ENCODE results near the gene PACRG. TPM values are rescaled to one million over a fixed set of nuclear protein-coding genes. Genes with fewer than 3 reads are reported as not detected.

The PACRG gene
- polyA plus RNA-seq, 1 donor = 1.5 TPM

GRCh38 chr6:163226181-163226835, 498.5 kb downstream of the PACRG start:
- Histone ChIP-seq H3K4me1 (ENCODE audit: control insufficient read depth, insufficient read depth, low read length) (no peaks in the 10 kb centered on the region), H3K27ac (ENCODE audit: low read length) (no peak overlapping the region), H3K36me3 (ENCODE audit: control insufficient read depth, insufficient read depth, low read length) (no peaks in the 10 kb centered on the region), H3K9me3 (ENCODE audit: control insufficient read depth, low read depth, low read length) (no peaks in the 10 kb centered on the region), H3K4me3 (ENCODE audit: low read length) (no peak overlapping the region), H3K27me3 (ENCODE audit: control insufficient read depth, insufficient read depth, low read length) (no peaks in the 10 kb centered on the region)
- DNase-seq = no peak
- 100% methylated on average over 2 of the region's 9 CpGs for WGBS (ENCODE audit: insufficient coverage, low lambda C conversion rate)

DNA sequence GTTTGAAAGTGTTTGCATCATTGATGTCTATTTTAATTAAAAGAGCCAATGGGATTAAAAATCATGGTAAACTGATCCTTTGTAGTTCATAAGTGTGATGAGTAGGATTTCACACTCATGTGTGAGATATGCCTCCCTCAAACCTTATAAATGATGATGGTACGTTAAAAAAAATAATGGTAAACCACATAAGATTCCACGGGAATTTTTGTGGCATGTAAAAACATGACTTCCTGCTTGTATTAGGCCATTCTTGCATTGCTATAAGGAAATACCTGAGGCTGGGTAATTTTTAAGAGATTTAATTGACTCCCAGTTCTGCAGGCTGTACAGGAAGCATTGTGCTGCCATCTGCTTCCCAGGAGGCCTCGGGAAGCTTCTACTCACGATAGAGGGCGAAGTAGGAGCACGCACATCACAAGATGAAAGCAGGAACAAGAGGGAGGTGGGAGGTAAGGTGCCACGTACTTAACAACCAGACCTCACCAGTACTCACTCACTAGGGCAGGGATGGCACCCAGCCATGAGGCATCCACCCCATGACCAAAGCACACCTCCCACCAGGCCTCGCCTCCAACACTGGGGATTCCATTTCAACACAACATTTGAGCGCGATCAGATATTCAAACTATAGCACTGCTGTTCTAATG, 499.2 kb downstream of the PACRG start:
- Histone ChIP-seq H3K27ac (ENCODE audit: low read length) (no peak overlapping the region), H3K9me3 (ENCODE audit: control insufficient read depth, low read depth, low read length) (no peaks in the 10 kb centered on the region), H3K36me3 (ENCODE audit: control insufficient read depth, insufficient read depth, low read length) (no peaks in the 10 kb centered on the region), H3K27me3 (ENCODE audit: control insufficient read depth, insufficient read depth, low read length) (no peaks in the 10 kb centered on the region), H3K4me3 (ENCODE audit: low read length) (no peak overlapping the region), H3K4me1 (ENCODE audit: control insufficient read depth, insufficient read depth, low read length) (no peaks in the 10 kb centered on the region)
- WGBS (ENCODE audit: insufficient coverage, low lambda C conversion rate) = 100% methylated on average over 1 of the region's 10 CpGs
- no peak for DNase-seq

DNA sequence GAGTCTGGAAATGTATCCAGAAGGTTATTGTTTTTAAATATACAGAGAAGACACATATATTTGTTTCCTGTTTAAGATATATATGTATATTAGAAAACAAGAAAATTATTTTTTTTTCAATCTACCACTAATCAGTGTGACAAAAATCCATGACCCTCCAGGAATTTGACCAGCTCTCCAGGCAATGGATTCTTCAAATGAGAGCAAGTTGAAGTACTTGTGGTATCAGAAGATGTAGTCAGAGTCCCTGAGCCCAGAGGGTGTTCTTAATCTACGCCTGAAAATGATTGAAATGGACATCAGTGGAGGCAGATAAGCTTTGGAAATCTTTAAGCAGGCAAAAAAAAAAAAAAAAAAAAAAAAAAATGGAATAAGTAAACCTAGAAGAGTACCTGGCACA, 500.3 kb downstream of the PACRG start:
- Histone ChIP-seq H3K27ac (ENCODE audit: low read length) (no peak overlapping the region), H3K9me3 (ENCODE audit: control insufficient read depth, low read depth, low read length) (no peaks in the 10 kb centered on the region)
- WGBS (ENCODE audit: insufficient coverage, low lambda C conversion rate) = no CpG with 5 or more reads among the region's 1 CpG

GRCh38 chr6:163229050-163229449, 501.3 kb downstream of the PACRG start:
- no peaks in the 10 kb centered on the region for H3K9me3 ChIP-seq (ENCODE audit: control insufficient read depth, low read depth, low read length)
- DNase-seq = no peak
- H3K4me1 ChIP-seq (ENCODE audit: control insufficient read depth, insufficient read depth, low read length) = no peaks in the 10 kb centered on the region
- H3K4me3 ChIP-seq (ENCODE audit: low read length) = no peak overlapping the region
- no peak overlapping the region for H3K27ac ChIP-seq (ENCODE audit: low read length)
- no peaks in the 10 kb centered on the region for H3K36me3 ChIP-seq (ENCODE audit: control insufficient read depth, insufficient read depth, low read length)
- H3K27me3 ChIP-seq (ENCODE audit: control insufficient read depth, insufficient read depth, low read length) = no peaks in the 10 kb centered on the region
- no CpG with 5 or more reads among the region's 2 CpGs for WGBS (ENCODE audit: insufficient coverage, low lambda C conversion rate)

More for the DNA sequence above, 500.3 kb downstream of the PACRG start:
- Histone ChIP-seq H3K4me1 (ENCODE audit: control insufficient read depth, insufficient read depth, low read length) (no peaks in the 10 kb centered on the region), H3K27me3 (ENCODE audit: control insufficient read depth, insufficient read depth, low read length) (no peaks in the 10 kb centered on the region), H3K4me3 (ENCODE audit: low read length) (no peak overlapping the region), H3K36me3 (ENCODE audit: control insufficient read depth, insufficient read depth, low read length) (no peaks in the 10 kb centered on the region)
- DNase-seq = no peak

- WGBS (ENCODE audit: insufficient coverage, low lambda C conversion rate) = no CpG with 5 or more reads among the region's 9 CpGs
- Histone ChIP-seq H3K27ac (ENCODE audit: low read length) (no peak overlapping the region), H3K27me3 (ENCODE audit: control insufficient read depth, insufficient read depth, low read length) (no peaks in the 10 kb centered on the region), H3K36me3 (ENCODE audit: control insufficient read depth, insufficient read depth, low read length) (no peaks in the 10 kb centered on the region), H3K9me3 (ENCODE audit: control insufficient read depth, low read depth, low read length) (no peaks in the 10 kb centered on the region), H3K4me3 (ENCODE audit: low read length) (no peak overlapping the region), H3K4me1 (ENCODE audit: control insufficient read depth, insufficient read depth, low read length) (no peaks in the 10 kb centered on the region)
- no peak for DNase-seq
These were observed 503.1 kb downstream of the PACRG start for GRCh38 chr6:163230901-163231300.

GRCh38 chr6:163231356-163232014, 503.7 kb downstream of the PACRG start:
- Histone ChIP-seq H3K4me3 (ENCODE audit: low read length) (no peak overlapping the region), H3K27ac (ENCODE audit: low read length) (no peak overlapping the region), H3K4me1 (ENCODE audit: control insufficient read depth, insufficient read depth, low read length) (no peaks in the 10 kb centered on the region), H3K27me3 (ENCODE audit: control insufficient read depth, insufficient read depth, low read length) (no peaks in the 10 kb centered on the region), H3K36me3 (ENCODE audit: control insufficient read depth, insufficient read depth, low read length) (no peaks in the 10 kb centered on the region), H3K9me3 (ENCODE audit: control insufficient read depth, low read depth, low read length) (no peaks in the 10 kb centered on the region)
- WGBS (ENCODE audit: insufficient coverage, low lambda C conversion rate) = no CpG with 5 or more reads among the region's 10 CpGs
- no peak for DNase-seq

DNA sequence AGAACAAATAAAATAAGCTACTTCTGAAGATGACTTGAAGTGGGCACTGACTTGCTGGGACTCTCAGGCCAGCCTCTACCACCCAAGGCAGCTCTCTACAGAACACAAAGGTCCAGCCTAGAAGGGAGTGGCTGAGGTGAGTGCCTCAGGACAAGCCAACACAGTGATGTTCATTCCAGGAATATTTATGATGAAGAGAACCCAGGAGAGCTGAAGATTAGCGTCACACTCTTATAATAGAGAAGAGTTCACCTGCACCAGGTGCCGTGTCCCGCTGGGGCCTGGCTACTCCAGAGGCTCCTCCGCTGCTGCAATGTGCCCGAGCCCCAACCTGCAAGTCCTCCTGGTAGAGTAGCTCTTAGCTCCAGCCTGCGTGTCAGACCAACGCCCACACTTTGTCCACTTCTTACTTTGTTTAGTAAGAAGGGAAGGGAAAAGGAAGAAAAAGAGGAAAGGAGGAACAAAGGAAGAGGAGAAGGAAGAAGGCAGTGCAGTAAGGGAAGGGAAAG, 504.3 kb downstream of the PACRG start:
- no peak for DNase-seq
- Histone ChIP-seq H3K9me3 (ENCODE audit: control insufficient read depth, low read depth, low read length) (no peaks in the 10 kb centered on the region), H3K27ac (ENCODE audit: low read length) (no peak overlapping the region), H3K4me3 (ENCODE audit: low read length) (no peak overlapping the region), H3K36me3 (ENCODE audit: control insufficient read depth, insufficient read depth, low read length) (no peaks in the 10 kb centered on the region), H3K27me3 (ENCODE audit: control insufficient read depth, insufficient read depth, low read length) (no peaks in the 10 kb centered on the region), H3K4me1 (ENCODE audit: control insufficient read depth, insufficient read depth, low read length) (no peaks in the 10 kb centered on the region)
- WGBS (ENCODE audit: insufficient coverage, low lambda C conversion rate) = 50% methylated on average over 1 of the region's 7 CpGs

GRCh38 chr6:163232649-163233048, 504.9 kb downstream of the PACRG start:
- no peaks in the 10 kb centered on the region for H3K36me3 ChIP-seq (ENCODE audit: control insufficient read depth, insufficient read depth, low read length)
- H3K4me1 ChIP-seq (ENCODE audit: control insufficient read depth, insufficient read depth, low read length) = no peaks in the 10 kb centered on the region
- H3K9me3 ChIP-seq (ENCODE audit: control insufficient read depth, low read depth, low read length) = no peaks in the 10 kb centered on the region
- H3K27me3 ChIP-seq (ENCODE audit: control insufficient read depth, insufficient read depth, low read length) = no peaks in the 10 kb centered on the region
- DNase-seq = no peak
- H3K4me3 ChIP-seq (ENCODE audit: low read length) = no peak overlapping the region
- H3K27ac ChIP-seq (ENCODE audit: low read length) = no peak overlapping the region
- no CpG with 5 or more reads among the region's 6 CpGs for WGBS (ENCODE audit: insufficient coverage, low lambda C conversion rate)

DNA sequence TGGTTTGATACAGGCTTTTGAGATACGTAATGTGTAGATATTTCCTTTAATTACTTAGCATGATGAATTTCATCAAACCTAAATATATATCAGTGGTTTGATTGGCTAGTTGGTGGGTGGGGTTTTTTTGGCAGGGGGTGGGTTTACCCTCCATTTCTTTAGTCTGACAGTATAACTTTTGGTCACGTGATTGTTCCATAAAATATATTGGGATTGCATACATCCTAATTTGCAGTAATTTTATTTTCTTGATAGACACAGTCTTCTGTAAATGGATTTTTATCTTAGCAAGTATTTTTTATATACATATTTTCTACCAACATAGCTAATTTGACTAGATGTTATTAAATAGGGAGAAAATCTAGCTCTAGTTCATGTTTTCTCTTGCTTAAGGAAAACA, 509.3 kb downstream of the PACRG start:
- no CpG with 5 or more reads among the region's 2 CpGs for WGBS (ENCODE audit: insufficient coverage, low lambda C conversion rate)
- H3K27ac ChIP-seq (ENCODE audit: low read length) = no peak overlapping the region
- no peaks in the 10 kb centered on the region for H3K27me3 ChIP-seq (ENCODE audit: control insufficient read depth, insufficient read depth, low read length)
- H3K36me3 ChIP-seq (ENCODE audit: control insufficient read depth, insufficient read depth, low read length) = no peaks in the 10 kb centered on the region
- no peak overlapping the region for H3K4me3 ChIP-seq (ENCODE audit: low read length)
- H3K4me1 ChIP-seq (ENCODE audit: control insufficient read depth, insufficient read depth, low read length) = no peaks in the 10 kb centered on the region
- no peak for DNase-seq
- peaks cover 3% of the 10 kb centered on the region for H3K9me3 ChIP-seq (ENCODE audit: control insufficient read depth, low read depth, low read length)

DNA sequence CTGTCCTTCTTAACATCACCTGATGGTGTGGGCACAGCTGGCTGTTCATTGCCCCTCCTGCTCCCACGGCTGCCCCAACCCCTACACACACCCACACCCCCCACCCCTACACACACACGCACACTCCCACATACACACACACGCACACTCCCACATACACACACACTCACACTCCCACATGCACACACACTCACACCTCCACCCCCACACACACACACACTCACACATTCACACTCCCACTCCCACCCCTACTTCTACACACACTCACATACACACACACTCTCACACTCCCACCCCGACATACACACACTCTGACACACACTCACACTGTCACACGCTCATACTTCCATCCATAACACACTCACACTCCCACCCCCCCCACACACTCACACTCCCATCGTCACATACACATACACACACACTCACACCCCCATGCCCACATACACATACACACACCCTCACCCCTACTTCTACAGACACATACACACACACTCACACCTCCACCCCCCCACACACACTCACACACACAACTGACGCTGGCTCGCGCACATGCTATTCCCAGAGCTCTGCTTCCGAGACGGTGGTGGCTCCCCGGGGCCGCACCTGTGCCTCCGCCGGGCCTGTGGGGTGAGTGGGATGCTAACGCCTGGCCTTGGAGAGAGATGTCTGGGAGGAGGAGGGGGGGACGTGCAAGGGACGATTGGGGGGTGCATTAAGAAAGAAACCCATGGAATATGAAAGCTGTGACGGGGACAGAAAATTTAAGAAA, 512.0 kb downstream of the PACRG start:
- no peak overlapping the region for H3K27ac ChIP-seq (ENCODE audit: low read length)
- no peaks in the 10 kb centered on the region for H3K4me1 ChIP-seq (ENCODE audit: control insufficient read depth, insufficient read depth, low read length)
- H3K9me3 ChIP-seq (ENCODE audit: control insufficient read depth, low read depth, low read length) = peaks cover 3% of the 10 kb centered on the region
- 100% methylated on average over 2 of the region's 19 CpGs for WGBS (ENCODE audit: insufficient coverage, low lambda C conversion rate)
- no peak overlapping the region for H3K4me3 ChIP-seq (ENCODE audit: low read length)
- no peaks in the 10 kb centered on the region for H3K36me3 ChIP-seq (ENCODE audit: control insufficient read depth, insufficient read depth, low read length)
- DNase-seq = no peak
- no peaks in the 10 kb centered on the region for H3K27me3 ChIP-seq (ENCODE audit: control insufficient read depth, insufficient read depth, low read length)
